Fibroblast of pulmonary artery (primary cell): ENCODE data around the gene ANKS3.

Experiments
- DNase-seq: peaks from one replicate; pipeline ENCODE4 v3.0.0-alpha.2; 2010; ENCODE audit warnings: low read depth
- H3K4me3 ChIP-seq: replicated peaks from 2 replicates; pipeline ENCODE4 v1.5.1; 2011; ENCODE audit warnings: low read depth, mild to moderate bottlenecking, control low read depth, low read length, moderate library complexity
- TF ChIP-seq, protein P1 (sequence below): IDR thresholded peaks from 2 replicates; pipeline ENCODE4 v1.5.1; 2011; ENCODE audit warnings: mild to moderate bottlenecking, control low read depth, low read length, inconsistent platforms; ENCODE audit errors: missing control alignments

The ANKS3 gene

DNA sequence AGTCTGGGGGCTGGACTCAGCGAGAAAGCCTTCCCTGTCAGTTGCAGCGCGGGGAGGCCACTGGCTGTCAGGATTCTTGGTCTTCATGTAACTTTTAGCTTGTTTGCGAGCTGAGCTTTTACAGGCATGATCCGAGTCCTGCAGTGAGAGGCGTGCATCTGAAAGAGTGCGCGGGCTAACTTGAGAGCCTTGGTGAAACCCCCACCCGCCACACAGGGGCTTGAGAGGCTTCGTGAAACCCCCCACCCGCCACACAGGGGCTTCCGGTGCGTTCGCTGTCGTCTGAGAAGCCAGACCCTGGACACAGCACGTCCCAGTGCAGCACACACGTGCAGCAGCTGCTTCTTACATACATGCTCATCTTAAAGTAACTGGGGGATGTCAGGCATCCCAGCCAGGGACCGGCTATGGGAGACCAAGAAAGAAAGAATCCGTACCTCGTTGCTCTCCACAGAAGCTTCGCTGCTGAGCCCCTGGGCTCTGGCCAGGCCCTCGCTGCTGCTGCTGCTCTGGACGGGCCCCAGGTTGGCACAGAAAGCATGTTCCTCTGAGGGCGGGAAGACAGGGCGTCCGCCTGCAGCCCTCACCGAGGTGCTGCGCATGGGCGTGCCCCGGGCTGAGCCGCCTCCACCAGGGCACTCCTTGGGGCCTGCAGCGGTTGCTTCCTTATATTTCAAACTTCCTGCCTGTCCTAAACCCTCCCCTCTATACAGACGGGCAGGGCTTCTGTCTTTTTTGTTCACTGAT lies 32.9 kb downstream of the ANKS3 start:
- DNase-seq, result no peak
- TF ChIP-seq, protein P1, sequence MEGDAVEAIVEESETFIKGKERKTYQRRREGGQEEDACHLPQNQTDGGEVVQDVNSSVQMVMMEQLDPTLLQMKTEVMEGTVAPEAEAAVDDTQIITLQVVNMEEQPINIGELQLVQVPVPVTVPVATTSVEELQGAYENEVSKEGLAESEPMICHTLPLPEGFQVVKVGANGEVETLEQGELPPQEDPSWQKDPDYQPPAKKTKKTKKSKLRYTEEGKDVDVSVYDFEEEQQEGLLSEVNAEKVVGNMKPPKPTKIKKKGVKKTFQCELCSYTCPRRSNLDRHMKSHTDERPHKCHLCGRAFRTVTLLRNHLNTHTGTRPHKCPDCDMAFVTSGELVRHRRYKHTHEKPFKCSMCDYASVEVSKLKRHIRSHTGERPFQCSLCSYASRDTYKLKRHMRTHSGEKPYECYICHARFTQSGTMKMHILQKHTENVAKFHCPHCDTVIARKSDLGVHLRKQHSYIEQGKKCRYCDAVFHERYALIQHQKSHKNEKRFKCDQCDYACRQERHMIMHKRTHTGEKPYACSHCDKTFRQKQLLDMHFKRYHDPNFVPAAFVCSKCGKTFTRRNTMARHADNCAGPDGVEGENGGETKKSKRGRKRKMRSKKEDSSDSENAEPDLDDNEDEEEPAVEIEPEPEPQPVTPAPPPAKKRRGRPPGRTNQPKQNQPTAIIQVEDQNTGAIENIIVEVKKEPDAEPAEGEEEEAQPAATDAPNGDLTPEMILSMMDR, result no peak
- no peak overlapping the region for H3K4me3 ChIP-seq

DNA sequence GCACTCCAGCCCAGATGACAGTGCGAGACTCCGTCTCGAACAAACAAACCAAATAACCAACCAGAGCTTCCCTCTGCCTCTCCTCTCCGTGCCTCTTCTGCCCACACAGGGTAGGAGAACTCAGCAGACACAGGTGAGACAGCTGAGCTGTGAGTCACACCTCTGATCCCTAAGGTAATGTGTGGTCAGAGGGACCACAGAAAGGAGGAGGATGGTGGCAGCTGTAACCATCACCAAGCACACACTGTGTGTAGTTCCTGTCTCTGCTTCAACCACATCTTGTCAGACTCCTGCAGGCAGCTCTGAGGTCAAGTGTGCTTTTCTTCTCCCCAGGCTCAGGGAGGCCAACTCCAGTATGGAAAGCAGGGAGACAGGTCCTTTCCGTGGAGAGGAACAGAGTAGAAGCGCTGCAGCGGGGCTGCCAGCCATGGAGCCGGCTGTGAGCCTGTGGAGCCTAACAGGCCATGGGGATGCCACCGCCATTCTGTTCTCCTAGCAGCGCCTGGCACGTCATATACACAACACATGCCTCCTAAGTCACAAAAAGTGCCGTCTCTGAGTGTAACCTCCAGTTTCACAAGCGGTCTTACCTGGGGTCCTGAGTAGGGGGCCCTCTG lies 33.6 kb downstream of the ANKS3 start:
- DNase-seq, result no peak
- TF ChIP-seq, protein P1, result no peak
- H3K4me3 ChIP-seq, result no peak overlapping the region

DNA sequence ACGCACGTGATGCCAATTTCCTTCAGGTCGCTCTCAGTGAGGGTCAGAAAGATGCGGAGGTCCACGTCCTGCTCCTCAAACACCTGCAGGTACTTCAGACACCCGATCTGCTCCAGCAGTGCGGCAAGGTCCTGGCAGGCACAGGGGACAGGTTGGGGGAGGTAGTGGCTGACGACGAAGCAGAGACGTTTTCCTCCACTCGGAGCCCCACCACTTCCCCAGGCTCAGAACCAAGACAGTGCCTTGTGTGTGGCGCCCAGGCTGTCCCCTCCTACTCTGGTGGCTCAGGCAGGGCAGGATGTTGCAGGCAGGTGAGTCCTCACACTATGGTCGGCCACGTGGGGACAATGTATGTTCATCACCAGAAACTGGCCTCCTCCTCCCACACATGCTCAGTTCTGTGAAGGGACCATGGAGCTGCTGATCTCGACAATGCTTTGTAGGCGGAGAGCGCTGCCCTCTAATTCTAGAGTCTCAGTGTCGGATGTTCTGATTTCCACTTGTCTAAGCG lies 35.0 kb downstream of the ANKS3 start:
- no peak overlapping the region for H3K4me3 ChIP-seq
- DNase-seq, result no peak
- TF ChIP-seq, protein P1, result no peak

DNA sequence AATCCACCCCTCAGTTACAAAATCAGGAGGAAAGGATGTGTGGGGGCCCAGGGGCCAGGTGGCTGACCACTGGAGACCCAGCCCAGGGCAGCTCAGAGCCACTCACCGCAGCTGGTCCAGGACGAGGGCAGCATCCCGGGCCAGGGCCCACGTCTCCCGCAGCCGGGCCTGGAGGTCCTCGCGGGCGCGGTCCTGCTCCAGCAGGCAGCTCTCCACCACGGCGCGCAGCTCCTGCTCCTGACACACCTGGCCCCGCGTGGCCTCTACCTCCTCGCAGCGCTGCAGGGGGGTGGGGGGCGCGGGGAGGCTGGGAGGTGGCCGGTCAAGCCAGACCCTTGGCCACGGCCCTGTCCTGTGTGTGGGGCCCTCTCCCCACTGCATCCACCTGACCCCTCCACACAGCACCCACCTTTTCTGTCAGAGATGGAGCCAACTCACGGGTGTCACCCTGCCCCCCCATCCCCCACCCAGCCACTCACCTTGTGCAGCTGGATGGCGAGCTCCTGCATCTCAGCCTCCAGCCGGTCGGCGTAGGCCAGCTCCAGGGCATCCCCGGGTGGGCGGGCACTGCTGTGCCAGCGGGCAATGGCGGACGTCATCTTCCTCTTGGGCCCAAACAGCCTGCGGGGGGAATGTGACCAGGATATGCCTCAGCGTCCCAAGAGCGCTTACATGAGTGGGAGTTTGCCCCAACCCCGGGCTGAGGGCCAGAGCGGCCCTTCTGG lies 35.6 kb downstream of the ANKS3 start:
- no peak for DNase-seq
- TF ChIP-seq, protein P1, result no peak
- no peak overlapping the region for H3K4me3 ChIP-seq

DNA sequence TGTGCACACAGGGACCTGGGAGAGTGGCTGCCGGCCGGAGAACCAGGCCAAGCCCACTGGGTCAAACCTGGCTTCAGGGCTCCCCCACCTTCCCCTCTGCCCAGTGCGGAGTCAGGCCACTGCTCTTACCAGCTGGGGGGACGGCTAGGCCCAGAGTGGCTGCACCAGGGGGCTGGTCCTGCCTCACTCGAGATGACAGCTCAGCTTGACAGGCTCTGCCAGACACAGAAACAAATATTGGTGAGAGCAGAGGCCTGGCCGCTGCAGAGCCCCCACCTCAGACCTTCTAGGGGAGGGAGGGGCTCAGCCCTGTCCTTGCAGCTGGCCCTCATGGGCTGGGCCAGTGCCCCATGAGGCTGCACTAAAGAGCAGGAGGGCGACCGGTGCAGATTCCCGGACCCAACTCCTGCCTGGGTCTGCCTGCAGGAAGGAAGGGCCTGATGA lies 36.2 kb downstream of the ANKS3 start:
- TF ChIP-seq, protein P1, result no peak
- DNase-seq, result no peak
- no peak overlapping the region for H3K4me3 ChIP-seq

DNA sequence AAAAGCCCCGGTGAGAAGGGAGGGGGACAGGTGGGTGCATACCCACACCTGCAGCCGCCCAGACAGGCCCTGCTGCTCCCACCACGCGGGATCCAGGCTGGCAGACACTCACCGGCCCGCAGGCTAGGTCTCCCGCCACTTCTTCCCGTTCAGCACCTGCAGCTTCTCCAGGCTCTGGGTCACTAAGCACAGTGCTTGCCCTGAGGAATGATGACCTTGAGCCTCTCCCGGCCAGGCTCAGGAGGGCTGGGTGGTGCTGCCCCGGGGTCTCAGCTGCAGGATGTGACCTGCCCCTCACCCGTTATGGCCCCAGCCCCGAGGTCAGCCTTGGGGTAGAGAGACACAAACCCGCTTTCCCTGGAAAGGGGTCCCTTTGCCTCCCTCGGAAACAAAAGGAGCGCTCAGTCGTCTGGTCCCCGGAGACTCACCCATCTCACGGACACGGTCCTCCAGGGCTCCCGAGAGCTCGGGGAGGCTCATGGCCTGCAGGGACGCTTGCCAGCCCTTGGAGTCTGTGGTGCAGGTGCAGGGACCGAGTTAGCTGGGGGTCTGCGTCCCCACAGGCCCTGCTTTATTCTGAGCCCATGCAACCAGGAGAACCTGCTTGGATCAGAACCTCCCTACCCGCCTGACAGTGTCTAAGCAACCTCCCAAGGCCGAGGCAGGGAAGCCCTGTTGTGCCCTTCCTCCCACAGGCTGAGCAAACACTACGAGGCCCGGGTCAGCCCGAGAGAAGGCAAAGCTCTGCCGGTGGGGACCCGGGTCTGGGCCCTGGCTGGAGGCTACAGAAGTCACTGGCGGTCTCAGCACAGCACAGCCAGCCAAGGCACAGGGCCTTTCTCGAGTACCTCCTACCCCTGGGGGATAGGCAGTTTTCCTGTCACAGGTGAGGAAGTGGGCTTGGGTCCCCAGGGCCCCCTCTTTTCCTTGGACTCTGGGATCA lies 36.9 kb downstream of the ANKS3 start:
- DNase-seq, result no peak
- TF ChIP-seq, protein P1, result no peak
- no peak overlapping the region for H3K4me3 ChIP-seq
